GM12874 (cell line): ENCODE data around the gene PPP6C.

Experiments
- TF ChIP-seq, protein P1 (sequence below): IDR thresholded peaks from 2 replicates; pipeline ENCODE4 v1.5.1; 2011; ENCODE audit warnings: low read depth, mild to moderate bottlenecking, control low read depth, low read length, moderate library complexity; ENCODE audit not compliant: insufficient read depth

The PPP6C gene

DNA sequence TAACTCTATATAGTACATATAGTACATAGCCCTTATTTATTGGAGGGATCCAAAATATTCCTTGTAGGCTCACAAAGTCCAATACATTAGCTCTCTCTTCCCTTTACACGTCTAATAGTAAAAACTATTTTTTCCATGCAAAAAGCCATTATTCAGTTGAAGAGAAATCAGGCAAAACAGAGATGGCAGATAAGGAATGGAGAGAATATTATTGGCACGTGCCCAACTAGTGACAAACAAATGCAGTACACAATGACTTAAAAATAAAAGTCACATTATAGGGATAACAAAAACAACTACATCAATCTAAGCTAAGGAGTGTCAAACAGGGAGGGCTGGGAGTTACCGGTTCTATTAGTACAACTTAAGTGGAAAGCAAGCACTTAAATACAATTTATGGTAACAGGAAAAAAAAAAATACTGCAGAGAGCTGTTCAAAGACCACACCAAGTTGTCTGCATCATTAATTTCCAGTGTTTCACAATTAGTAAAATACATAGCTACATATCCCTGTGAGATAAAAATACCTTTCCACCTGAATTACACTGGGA lies 42.1 kb downstream of the PPP6C start:
- TF ChIP-seq, protein P1, sequence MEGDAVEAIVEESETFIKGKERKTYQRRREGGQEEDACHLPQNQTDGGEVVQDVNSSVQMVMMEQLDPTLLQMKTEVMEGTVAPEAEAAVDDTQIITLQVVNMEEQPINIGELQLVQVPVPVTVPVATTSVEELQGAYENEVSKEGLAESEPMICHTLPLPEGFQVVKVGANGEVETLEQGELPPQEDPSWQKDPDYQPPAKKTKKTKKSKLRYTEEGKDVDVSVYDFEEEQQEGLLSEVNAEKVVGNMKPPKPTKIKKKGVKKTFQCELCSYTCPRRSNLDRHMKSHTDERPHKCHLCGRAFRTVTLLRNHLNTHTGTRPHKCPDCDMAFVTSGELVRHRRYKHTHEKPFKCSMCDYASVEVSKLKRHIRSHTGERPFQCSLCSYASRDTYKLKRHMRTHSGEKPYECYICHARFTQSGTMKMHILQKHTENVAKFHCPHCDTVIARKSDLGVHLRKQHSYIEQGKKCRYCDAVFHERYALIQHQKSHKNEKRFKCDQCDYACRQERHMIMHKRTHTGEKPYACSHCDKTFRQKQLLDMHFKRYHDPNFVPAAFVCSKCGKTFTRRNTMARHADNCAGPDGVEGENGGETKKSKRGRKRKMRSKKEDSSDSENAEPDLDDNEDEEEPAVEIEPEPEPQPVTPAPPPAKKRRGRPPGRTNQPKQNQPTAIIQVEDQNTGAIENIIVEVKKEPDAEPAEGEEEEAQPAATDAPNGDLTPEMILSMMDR: no peak

DNA sequence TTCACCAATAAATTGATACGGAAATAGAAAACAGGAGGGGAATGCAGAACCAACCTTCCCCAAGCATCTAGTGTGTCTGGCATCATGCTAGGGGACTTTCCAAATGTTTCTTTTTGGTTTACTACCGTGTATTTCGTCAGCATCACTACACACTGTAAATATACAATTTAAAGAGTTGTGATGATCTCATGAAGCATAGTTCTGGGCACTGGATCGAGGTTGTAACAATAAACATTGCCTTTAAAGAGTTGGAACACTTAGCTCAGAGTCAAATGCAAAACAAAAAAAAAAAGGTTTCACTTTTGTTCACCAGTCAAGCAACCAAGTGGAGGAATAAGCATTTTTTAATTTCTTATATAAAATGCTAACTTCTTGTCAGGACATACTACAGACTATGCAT lies 43.4 kb downstream of the PPP6C start:
- TF ChIP-seq, protein P1: no peak

DNA sequence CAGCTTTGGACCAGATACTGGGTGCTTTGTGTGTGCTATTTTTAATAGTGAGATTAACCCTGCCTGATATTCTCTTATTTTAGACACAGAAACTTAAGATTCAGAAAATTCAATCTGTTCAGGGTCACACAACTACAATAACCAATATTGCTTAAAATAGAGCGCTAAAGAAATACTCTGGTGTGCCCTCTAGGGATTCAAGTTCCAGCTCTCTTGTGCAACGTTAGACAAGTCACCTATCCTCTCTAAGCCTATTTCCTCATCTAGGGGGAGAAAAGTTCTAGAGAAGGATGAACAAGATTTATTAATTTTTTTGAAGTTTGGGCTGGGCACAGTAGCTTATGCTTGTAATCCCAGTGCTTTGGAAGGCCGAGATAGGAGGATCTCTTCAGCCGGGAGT lies 44.2 kb downstream of the PPP6C start:
- TF ChIP-seq, protein P1: no peak

DNA sequence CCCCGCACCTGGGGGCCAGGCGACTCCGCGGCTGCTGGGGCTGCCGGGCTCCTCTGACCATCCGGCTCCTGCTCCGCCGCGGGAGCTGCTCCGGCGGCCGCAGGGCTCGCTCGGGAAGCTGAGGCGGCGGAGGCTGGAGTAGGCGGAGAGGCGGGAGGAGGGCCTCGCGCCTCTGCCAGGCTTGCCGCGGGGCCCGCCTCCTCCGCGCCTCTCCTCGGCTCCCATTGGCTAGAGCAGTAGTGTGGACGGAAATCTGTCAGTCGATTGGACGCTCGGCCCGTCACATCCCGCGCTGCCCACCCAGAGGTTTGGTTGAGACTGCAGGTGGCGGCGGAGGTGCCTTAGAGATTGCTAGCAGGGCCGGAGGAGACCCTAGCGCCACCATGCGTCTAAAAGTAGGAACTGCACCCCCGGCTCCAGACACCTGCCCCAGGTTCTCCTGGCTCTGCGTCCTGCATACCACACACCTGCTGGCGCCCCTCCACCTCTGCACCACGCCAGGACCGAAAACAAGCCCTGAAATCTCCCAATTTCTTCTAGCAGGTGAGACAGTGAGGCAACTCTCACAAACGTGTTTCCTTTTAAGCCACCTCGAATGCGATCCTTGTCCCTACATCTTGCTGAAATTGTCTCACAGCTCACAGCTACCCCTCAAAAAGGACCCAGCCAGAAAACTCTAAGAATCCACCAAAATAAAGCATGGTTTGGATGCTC lies 46.1 kb downstream of the PPP6C start, which contains the start of gene SCAI:
Gene SCAI, minus strand, starts transcription at position 152 of the 714 bp plus-strand sequence. Its CDS starts 91 bp downstream, at position 61.
- TF ChIP-seq, protein P1: peak; percentile 98

DNA sequence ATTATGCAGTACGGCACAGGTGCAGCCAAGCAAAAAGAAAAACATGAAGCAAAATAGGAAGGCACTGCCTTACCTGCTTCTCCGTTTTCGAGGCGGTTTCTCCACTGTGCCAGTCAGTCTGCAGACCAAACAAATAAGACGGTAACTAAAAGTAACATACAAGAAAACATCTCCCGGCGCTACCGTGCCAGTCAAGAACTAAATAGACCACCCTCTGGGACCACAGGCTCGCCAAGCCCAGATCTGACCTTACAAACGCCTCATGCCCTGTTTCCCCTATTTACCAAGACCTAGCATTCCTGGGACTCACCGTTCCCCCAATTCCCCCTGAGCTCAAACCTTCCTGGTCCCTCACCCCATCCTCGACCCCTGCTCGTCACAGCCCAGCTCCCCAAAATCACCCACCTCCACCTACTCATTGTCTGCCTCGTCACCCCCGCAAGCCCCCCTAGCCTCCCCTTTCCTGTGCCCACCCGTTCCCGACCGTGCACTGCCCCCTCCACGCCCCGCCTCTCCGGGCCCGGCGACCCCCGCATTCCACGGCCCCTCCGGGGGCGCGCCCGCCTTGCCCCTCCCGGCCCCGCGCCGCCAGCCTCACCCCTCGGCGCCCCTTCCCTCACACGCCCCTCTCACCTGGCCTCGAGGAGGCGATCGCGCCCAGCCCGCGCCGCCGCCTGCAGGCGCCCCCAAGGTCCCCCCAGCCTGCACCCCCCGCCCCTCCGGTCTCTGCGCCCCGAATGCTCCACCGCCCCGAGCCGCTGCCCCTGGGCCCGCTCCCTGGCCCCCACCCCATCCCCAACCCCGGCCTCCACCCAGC lies 46.8 kb downstream of the PPP6C start:
- TF ChIP-seq, protein P1: 0 out of 2 replicates have a peak, but pooled peaks have one; percentile 13

DNA sequence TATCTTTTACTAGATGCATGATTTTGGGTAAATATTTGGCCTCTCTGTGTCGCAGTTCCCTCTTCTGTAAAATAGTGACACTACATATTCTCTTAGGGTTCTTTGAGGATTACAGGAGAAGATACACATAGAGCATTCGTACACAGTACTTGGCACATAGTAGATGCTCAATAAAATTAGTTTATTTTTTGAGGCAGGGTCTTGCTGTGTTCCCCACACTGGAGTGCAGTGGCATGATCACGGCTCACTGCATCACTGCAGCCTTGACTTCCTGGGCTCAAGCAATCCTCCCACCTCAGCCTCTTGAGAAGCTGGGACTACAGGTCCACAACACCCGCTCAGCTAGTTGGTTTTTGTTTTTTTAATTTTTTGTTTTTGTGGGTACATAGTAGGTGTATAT lies 47.9 kb downstream of the PPP6C start:
- TF ChIP-seq, protein P1: no peak

DNA sequence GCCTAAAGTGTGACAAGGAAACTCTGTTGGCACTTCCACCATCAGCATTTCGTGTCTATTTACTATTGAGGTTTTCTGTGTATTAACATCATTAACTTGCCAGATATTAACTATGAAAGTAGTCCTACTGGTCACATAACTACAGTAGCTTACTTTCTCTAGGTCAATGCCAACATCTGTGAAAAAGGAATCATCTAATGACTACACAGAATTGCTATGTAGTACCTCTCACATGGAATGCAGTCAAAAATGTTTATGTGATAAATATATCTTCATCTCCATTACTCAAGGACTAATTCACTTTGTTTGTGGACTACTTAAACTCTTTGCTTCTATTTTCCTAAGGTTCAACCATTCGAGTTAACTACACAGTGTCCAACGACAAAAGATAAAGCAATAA lies 48.4 kb downstream of the PPP6C start:
- TF ChIP-seq, protein P1: no peak
